Sigmoid colon (tissue), 4 donors: ENCODE measurements around the gene CWF19L2.

Source experiments
- POLR2A ChIP-seq, 2 donors: fragments of 450-650 bp; IDR thresholded peaks; one replicate each; pipeline ENCODE4 v1.6.1; 2016; ENCODE audit warnings: antibody characterized with exemption in 2 of 2, mild to moderate bottlenecking in 2 of 2, moderate library complexity in 2 of 2
- POLR2AphosphoS5 ChIP-seq, 4 donors: sonication (generic); formaldehyde crosslinking; IDR thresholded peaks; one replicate each; pipeline ENCODE4 v1.6.1; 2017; ENCODE audit warnings: antibody characterized with exemption in 4 of 4
- TF ChIP-seq, protein P1 (sequence below), 4 experiments: fragments of 450-650 bp in 3 of 4; fragments of 200-600 bp in 1 of 4; IDR thresholded peaks; one replicate each; pipeline ENCODE4 v1.5.1; 2016 to 2019; ENCODE audit warnings: antibody characterized with exemption in 4 of 4, mild to moderate bottlenecking in 3 of 4, moderate library complexity in 2 of 4

DNA sequence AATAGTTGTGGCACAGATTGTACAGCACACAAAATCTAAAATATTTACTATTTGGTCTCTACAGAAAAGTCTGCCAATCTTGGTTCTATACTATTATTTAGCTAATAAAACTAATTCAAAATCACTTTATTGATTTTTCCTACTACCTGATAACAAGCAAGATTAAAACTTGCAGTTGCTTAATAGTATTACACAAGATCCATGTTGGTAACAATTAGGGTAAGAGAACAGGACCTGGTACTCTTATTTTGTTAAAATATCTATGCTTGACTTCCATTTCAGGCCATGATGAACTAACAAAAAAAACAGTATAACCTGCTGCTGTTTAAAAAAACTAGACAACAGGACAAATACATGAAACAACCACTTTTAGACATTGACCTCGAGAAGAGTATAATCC lies 52.4 kb downstream of the CWF19L2 start:
- TF ChIP-seq, protein P1, sequence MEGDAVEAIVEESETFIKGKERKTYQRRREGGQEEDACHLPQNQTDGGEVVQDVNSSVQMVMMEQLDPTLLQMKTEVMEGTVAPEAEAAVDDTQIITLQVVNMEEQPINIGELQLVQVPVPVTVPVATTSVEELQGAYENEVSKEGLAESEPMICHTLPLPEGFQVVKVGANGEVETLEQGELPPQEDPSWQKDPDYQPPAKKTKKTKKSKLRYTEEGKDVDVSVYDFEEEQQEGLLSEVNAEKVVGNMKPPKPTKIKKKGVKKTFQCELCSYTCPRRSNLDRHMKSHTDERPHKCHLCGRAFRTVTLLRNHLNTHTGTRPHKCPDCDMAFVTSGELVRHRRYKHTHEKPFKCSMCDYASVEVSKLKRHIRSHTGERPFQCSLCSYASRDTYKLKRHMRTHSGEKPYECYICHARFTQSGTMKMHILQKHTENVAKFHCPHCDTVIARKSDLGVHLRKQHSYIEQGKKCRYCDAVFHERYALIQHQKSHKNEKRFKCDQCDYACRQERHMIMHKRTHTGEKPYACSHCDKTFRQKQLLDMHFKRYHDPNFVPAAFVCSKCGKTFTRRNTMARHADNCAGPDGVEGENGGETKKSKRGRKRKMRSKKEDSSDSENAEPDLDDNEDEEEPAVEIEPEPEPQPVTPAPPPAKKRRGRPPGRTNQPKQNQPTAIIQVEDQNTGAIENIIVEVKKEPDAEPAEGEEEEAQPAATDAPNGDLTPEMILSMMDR (IDR thresholded peaks at IDR 0.05) = no peak
- TF ChIP-seq POLR2A (IDR thresholded peaks at IDR 0.05) (no peak), POLR2AphosphoS5 (IDR thresholded peaks at IDR 0.05) (no peak)
